A673 (cell line): ENCODE data around the gene PBX1. TPM values are rescaled to one million over a fixed set of nuclear protein-coding genes. Genes with fewer than 3 reads are reported as not detected.
A peak's percentile ranks its signal among the peaks of the same experiment; 100 is the strongest.

Experiments
- BruUV-seq: library from RNA; stranded (reverse); fragments of 400-500 nt; replicated peaks from 2 replicates; lab custom pipeline; 2021; lab: Mats Ljungman, UMichigan
- CTCF ChIA-PET: fragments of 300-600 bp; sonication (Branson Sonifier 250); formaldehyde crosslinking; loops from one replicate; lab custom pipeline; 2022; ENCODE audit warnings: antibody characterized with exemption; lab: Charles Lee
- POLR2A ChIA-PET: fragments of 300-600 bp; sonication (Branson Sonifier 250); formaldehyde crosslinking; loops from one replicate; lab custom pipeline; 2022; ENCODE audit warnings: antibody characterized with exemption; ENCODE audit not compliant: low non-redundant PET; lab: Charles Lee
- DNase-seq: peaks from one replicate; pipeline ENCODE4 v3.0.0-alpha.2; 2015; ENCODE audit warnings: low spot score
- H3K27ac ChIP-seq: fragments of 200-600 bp; sonication (generic); 2 replicates; pipeline ENCODE4 v1.5.1; 2016; ENCODE audit warnings: mixed run types, low read depth, mild to moderate bottlenecking, mixed read lengths, antibody characterized with exemption, low read length; ENCODE audit not compliant: poor library complexity, severe bottlenecking
- H3K27me3 ChIP-seq: fragments of 200-600 bp; sonication (generic); replicated peaks from 2 replicates; pipeline ENCODE4 v1.6.1; 2017; ENCODE audit warnings: mixed run types, low read depth, mild to moderate bottlenecking, mixed read lengths, antibody characterized with exemption, low read length; ENCODE audit not compliant: insufficient read depth, poor library complexity
- H3K36me3 ChIP-seq: fragments of 200-600 bp; sonication (generic); 2 replicates; pipeline ENCODE4 v1.6.1; 2016; ENCODE audit warnings: mixed run types, mild to moderate bottlenecking, mixed read lengths, antibody characterized with exemption, low read length; ENCODE audit not compliant: insufficient read depth, poor library complexity, severe bottlenecking
- H3K4me1 ChIP-seq: fragments of 200-600 bp; sonication (generic); 2 replicates; pipeline ENCODE4 v1.6.1; 2017; ENCODE audit warnings: mixed run types, mild to moderate bottlenecking, mixed read lengths, antibody characterized with exemption, low read length; ENCODE audit not compliant: insufficient read depth, poor library complexity, severe bottlenecking
- H3K4me3 ChIP-seq: fragments of 200-600 bp; sonication (generic); 2 replicates; pipeline ENCODE4 v1.5.1; 2016; ENCODE audit warnings: low read depth, mixed run types, mild to moderate bottlenecking, mixed read lengths, low read length; ENCODE audit not compliant: poor library complexity, severe bottlenecking
- H3K9me3 ChIP-seq: fragments of 200-600 bp; sonication (generic); 2 replicates; pipeline ENCODE4 v1.6.1; 2016; ENCODE audit warnings: mixed run types, low read depth, mild to moderate bottlenecking, mixed read lengths, antibody characterized with exemption, low read length; ENCODE audit not compliant: poor library complexity, severe bottlenecking
- EZH2 ChIP-seq: fragments of 200-600 bp; sonication (generic); IDR thresholded peaks from 2 replicates; pipeline ENCODE4 v1.6.1; 2017; ENCODE audit warnings: borderline replicate concordance, low read depth, mild to moderate bottlenecking, mixed read lengths, antibody characterized with exemption, low read length; ENCODE audit not compliant: poor library complexity, severe bottlenecking
- intact Hi-C: fragments of 100-400 bp; cut with micrococcal nuclease; formaldehyde crosslinking; loops from one replicate; pipeline ENCODE4 v1.10.0; 2022; ENCODE audit not compliant: unreplicated experiment
- total RNA-seq: library from RNA; stranded (reverse); gene quantifications from 2 replicates; pipeline ENCODE4 v1.2.3, GENCODE V29; 2021
- TF ChIP-seq, protein P1 (sequence below): fragments of 300-800, 200-600 bp; sonication (generic); conservative IDR thresholded peaks from 2 replicates; pipeline ENCODE4 v1.5.1; 2017; ENCODE audit warnings: low read depth, mild to moderate bottlenecking, antibody characterized with exemption, low read length, moderate library complexity, mixed read lengths

PBX1 gene
- total RNA-seq, 1 experiment from 2014 or later: 51.5 TPM

DNA sequence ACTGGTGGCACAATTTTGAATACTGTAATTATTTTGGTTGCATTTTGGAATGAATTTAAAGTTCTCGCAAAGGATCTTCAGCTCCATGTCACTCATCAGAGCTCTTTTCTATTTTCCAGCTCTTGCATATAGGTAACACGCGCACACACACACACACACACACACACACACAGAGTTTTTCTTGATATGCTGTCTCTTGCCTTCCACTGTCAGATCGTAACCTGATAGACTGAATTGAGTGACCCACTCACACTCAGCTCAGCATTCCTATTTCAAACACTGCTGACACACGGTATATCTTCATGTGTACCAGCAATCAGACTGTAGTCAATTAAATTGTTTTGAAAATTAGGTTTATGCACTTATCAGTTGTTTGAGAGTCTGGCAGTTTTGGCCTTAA, 214.1 kb downstream of the PBX1 start:
- Histone ChIP-seq H3K4me1 (peaks cover 20% of the 10 kb centered on the region), H3K27ac (no peak overlapping the region), H3K36me3 (no peaks in the 10 kb centered on the region), H3K4me3 (no peak overlapping the region), H3K27me3 (no peaks in the 10 kb centered on the region), H3K9me3 (no peaks in the 10 kb centered on the region)
- CTCF ChIA-PET: no interaction called here
- intact Hi-C loops: no loop called here
- DNase-seq: no peak
- TF ChIP-seq, protein P1, sequence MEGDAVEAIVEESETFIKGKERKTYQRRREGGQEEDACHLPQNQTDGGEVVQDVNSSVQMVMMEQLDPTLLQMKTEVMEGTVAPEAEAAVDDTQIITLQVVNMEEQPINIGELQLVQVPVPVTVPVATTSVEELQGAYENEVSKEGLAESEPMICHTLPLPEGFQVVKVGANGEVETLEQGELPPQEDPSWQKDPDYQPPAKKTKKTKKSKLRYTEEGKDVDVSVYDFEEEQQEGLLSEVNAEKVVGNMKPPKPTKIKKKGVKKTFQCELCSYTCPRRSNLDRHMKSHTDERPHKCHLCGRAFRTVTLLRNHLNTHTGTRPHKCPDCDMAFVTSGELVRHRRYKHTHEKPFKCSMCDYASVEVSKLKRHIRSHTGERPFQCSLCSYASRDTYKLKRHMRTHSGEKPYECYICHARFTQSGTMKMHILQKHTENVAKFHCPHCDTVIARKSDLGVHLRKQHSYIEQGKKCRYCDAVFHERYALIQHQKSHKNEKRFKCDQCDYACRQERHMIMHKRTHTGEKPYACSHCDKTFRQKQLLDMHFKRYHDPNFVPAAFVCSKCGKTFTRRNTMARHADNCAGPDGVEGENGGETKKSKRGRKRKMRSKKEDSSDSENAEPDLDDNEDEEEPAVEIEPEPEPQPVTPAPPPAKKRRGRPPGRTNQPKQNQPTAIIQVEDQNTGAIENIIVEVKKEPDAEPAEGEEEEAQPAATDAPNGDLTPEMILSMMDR: no peak
- no peak for TF ChIP-seq EZH2
- BruUV-seq: no TSS peak
- POLR2A ChIA-PET: no interaction called here

DNA sequence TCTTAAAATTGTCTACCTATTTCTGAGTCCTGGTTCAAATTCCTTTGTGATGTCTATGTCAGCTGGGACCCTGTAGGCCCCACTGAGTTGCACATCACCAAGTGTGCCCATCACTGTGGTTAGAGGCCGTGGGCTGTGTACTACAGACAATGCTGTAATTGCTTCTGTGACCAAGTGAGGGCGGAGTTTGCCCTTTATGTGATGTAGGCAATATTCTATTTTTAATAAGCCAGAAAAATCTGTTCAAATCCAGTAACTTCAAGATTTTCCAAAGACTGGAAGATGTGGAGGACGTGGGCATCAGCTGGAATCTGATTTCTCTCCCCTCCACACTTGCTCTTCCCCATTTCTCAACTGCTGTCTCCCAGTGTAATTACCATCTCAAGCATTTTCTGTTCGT, 215.4 kb downstream of the PBX1 start:
- H3K36me3 ChIP-seq: no peaks in the 10 kb centered on the region
- no peak overlapping the region for H3K4me3 ChIP-seq
- CTCF ChIA-PET: no interaction called here
- H3K9me3 ChIP-seq: no peaks in the 10 kb centered on the region
- H3K27ac ChIP-seq: no peak overlapping the region
- no peak for DNase-seq
- H3K27me3 ChIP-seq: no peaks in the 10 kb centered on the region
- no peak for TF ChIP-seq EZH2
- TF ChIP-seq, protein P1: peak; percentile 22; the same call in 1 of the 2 replicates
- BruUV-seq: no TSS peak
- H3K4me1 ChIP-seq: peaks cover 20% of the 10 kb centered on the region
- POLR2A ChIA-PET: no interaction called here
- intact Hi-C loops: no loop called here

GRCh38 chr1:164774819-164775654, 216.1 kb downstream of the PBX1 start:
- BruUV-seq: no TSS peak
- Histone ChIP-seq H3K9me3 (no peaks in the 10 kb centered on the region), H3K4me3 (no peak overlapping the region), H3K4me1 (peaks cover 20% of the 10 kb centered on the region), H3K36me3 (no peaks in the 10 kb centered on the region), H3K27ac (no peak overlapping the region), H3K27me3 (no peaks in the 10 kb centered on the region)
- TF ChIP-seq, protein P1: no peak
- TF ChIP-seq EZH2: no peak
- intact Hi-C loops: loop anchor here (5.0 kb wide), 1 partner anchor 68 kb away; no protein-coding TSS in a partner anchor
- POLR2A ChIA-PET: no interaction called here
- peak; percentile 52 for DNase-seq
- CTCF ChIA-PET: no interaction called here
